HEK293T (cell line): Measurements from ENCODE around the gene CDRT4.

Experiments
- ARNT ChIP-seq: fragments of 450-650 bp; IDR thresholded peaks from 2 replicates; pipeline ENCODE4 v1.6.1; 2017; ENCODE audit warnings: mild to moderate bottlenecking
- BHLHE40 ChIP-seq: fragments of 450-650 bp; IDR thresholded peaks from 2 replicates; pipeline ENCODE4 v1.6.1; 2016; ENCODE audit warnings: mild to moderate bottlenecking, moderate library complexity, borderline replicate concordance
- CTBP1 ChIP-seq: fragments of 450-650 bp; IDR thresholded peaks from 2 replicates; pipeline ENCODE4 v1.6.1; 2016; ENCODE audit warnings: borderline replicate concordance
- ELF4 ChIP-seq: fragments of 450-650 bp; IDR thresholded peaks from 2 replicates; pipeline ENCODE4 v1.6.1; 2017; ENCODE audit warnings: antibody characterized with exemption
- FOXA1 ChIP-seq: fragments of 450-650 bp; IDR thresholded peaks from 2 replicates; pipeline ENCODE4 v1.6.1; 2016; ENCODE audit warnings: mild to moderate bottlenecking
- LEF1 ChIP-seq: fragments of 450-650 bp; IDR thresholded peaks from 2 replicates; pipeline ENCODE4 v1.6.1; 2017; ENCODE audit warnings: mild to moderate bottlenecking, borderline replicate concordance
- SP1 ChIP-seq: fragments of 450-650 bp; IDR thresholded peaks from 2 replicates; pipeline ENCODE4 v1.6.1; 2017
- SUZ12 ChIP-seq: fragments of 450-650 bp; IDR thresholded peaks from 2 replicates; pipeline ENCODE4 v1.6.1; 2016; ENCODE audit warnings: mild to moderate bottlenecking
- TARDBP ChIP-seq: fragments of 450-650 bp; IDR thresholded peaks from 2 replicates; pipeline ENCODE4 v1.6.1; 2016

DNA sequence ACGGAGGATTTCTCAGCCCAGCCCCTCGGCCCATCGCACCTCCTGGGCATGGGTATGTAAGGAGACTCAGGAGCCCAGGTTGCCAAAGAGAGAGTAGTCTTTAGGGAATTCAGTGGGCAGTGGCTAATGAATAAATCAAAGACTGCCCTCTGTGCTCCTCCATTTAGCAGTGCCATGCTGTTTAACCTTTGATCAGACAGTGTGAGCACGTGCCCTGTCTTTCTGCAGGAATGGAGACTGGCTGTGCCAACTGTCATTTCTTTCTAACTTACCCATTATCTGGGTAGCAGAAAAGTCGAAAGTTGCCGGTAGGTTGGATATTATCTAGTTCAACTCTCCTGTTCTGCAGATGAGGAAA, 62.4 kb downstream of the CDRT4 start:
- TF ChIP-seq SP1 (no peak), LEF1 (no peak), SUZ12 (no peak), FOXA1 (no peak), TARDBP (no peak), ARNT (no peak), BHLHE40 (no peak), ELF4 (no peak), CTBP1 (no peak)
